Right lobe of liver (tissue), 4 donors: ENCODE data around the gene ATP8B3.

Experiments
- POLR2A ChIP-seq: fragments of 450-650 bp; IDR thresholded peaks from one replicate; pipeline ENCODE4 v1.6.1; 2017; ENCODE audit warnings: antibody characterized with exemption, mild to moderate bottlenecking
- TF ChIP-seq, protein P1 (sequence below), 4 donors: fragments of 200-600 bp in 3 of 4; fragments of 450-650 bp in 1 of 4; IDR thresholded peaks; one replicate each; pipeline versions ENCODE4 v1.5.1 to v1.8.0; 2016 to 2022; ENCODE audit warnings: antibody characterized with exemption in 4 of 4, mild to moderate bottlenecking in 2 of 4
- donor health status: DM: no; HTN: no; CAD: no.
- donor health status: DM: no; HTN: no; CAD: no.
- donor health status: DM: no; HTN: yes; CAD: no.

DNA sequence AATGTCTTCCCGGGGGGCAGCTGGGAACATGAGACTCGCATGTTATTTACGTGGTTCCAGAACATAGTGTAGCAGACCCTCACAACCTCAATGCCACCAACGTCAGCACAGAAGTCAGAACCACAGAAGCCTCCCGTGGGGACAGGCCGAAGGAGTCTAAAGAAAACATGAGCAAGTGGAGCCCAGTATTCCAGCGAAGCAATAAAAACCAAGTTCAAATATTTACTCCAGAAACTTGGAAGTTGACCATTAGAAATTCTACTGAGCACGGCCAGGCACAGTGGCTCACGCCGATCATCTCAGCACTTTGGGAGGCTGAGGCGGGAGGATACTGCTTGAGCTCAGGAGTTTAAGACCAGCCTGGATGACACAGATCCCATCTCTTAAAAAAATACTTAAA, 17.9 kb upstream of the ATP8B3 start:
- TF ChIP-seq, protein P1, sequence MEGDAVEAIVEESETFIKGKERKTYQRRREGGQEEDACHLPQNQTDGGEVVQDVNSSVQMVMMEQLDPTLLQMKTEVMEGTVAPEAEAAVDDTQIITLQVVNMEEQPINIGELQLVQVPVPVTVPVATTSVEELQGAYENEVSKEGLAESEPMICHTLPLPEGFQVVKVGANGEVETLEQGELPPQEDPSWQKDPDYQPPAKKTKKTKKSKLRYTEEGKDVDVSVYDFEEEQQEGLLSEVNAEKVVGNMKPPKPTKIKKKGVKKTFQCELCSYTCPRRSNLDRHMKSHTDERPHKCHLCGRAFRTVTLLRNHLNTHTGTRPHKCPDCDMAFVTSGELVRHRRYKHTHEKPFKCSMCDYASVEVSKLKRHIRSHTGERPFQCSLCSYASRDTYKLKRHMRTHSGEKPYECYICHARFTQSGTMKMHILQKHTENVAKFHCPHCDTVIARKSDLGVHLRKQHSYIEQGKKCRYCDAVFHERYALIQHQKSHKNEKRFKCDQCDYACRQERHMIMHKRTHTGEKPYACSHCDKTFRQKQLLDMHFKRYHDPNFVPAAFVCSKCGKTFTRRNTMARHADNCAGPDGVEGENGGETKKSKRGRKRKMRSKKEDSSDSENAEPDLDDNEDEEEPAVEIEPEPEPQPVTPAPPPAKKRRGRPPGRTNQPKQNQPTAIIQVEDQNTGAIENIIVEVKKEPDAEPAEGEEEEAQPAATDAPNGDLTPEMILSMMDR (IDR thresholded peaks at IDR 0.05): no peak
- TF ChIP-seq POLR2A: no peak
